ENCODE results near the gene CFAP77.

Gene CFAP77

DNA sequence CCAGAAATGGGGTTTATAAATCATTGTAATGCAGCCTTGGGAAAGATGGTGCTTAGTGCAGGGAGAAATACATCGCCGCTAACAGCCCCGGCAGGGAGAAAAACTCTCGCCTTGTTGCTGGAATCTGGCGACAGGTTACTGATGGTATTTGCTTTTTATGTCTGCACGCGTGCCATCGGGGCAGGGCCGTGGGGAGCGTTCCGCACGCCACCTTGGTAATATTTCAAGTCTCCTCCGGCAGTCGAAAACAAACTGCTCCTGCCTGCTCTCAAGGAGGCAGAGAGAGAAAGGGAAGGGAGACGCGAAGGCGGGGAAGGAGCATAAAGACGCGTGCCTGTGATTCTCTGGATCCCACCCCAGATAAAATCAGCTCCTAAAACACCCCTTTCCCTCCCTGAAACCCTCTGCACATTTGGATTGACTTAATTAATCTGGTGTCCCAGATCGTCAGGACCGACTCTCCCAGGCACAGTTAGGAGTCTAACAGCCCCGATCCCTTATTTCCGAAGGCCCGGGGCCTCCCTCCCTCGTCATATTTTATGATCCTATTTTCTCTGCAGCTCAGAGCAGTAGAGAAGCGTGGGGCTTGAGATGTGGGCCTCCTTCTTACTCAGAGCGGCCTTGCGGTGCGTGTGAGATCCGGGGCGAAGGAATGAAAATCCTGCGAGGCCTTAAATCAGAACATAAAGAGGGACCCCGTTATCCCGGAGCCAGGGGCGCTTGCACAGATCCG lies 47.7 kb downstream of the CFAP77 start:
- no peak for DNase-seq

DNA sequence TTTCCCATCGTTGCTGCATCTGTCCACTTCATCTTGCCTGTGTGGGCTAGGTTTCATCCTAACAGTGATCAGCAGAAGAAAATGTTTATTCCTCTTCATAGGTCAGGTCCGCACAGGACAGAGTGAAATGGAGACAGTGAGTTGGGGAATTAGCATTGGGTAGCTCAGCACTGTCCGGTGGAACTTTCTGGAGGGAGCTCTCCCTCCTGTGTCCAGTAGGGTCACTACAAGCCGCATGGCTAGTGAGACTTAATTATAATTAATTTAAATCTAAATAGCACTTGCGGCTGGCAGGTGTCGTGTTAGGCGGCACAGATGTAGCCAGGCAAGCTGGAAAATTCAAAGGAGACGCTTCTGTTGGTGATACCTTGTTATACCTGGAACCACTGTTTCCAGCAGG lies 48.4 kb downstream of the CFAP77 start:
- DNase-seq = no peak

DNA sequence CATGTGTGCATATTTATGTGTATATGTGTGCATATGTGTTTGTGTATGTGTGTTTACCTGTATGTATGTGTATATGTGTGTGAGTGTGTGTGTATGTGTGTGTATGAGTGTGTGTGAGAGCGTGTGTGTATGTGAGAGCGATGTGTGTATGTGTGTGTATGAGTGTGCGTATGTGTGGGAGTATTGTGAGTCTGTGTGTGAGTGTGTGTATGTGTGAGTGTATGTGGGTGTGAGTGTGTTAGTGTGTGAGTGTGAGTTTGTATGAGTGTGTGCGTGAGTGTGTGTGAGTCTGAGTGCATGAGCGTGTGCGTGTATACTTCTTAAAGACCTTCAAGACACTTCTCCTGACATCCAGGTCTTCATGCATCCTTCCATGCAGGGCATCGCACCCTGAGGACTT lies 49.6 kb downstream of the CFAP77 start:
- no peak for DNase-seq

DNA sequence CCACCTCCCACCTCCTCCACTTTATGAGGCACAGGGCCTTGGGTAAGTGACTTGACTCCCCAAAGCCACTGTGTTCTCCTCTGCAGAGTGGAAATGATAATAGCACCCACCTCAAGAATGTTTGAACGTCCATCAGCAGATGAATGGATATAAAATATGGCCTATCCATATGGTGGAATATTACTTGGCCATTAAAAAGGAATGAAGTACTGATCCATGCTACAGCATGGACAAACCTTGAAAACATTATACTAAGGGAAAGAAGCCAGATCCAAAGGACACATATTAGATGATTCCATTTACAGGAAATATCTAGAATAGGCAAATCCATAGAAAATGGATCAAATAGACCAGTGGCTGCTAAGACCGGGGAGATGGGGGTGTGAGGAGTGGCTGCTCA lies 50.2 kb downstream of the CFAP77 start:
- DNase-seq = no peak

DNA sequence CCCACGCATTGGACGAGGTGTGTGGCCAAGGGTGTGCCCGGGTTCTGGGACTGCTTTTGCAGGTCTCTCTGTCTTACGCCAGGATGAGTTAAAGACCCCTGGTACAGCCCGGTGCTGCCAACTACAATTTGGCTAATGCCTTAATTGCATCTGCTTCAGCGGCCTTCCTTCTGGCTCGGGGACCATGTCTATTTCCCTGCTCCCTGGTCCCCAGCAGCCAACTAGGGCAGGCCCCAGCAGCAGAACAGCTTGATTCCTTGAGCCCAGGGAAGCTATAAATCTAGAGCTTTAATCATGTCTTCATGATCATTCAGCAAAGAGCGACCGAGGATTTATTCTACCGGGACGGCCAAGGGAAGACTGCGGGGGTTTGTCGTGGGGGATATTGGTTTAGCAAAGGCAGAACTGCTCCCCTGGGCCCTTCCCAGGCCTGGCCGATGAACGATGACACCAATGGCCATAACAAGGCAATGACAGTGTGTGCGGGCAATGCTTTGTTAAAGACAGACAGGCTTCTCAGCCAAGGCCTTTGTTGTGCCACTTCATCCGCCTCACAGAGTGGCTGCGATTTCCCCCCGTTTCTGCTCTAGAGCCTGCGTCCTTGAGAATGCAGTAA lies 51.4 kb downstream of the CFAP77 start:
- no peak for DNase-seq

DNA sequence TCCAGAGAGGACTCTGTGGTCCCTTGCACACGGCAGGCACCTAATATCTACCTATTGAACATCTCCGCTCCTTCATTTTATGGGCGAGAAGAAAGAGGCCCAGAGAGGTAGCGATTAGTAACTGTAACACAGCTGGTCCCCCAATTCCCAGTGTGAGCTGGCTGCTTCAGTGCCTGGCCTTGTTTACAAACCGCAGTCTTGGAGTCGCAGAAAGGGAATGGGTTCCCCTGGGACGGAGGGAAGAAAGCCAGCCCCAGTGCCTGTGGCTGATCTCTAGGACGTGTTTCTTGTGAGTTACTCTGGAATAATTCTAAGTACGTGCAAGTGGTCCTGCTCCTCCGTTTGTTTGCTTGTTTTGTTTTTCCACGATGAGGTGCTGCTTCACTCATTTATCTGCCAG lies 52.0 kb downstream of the CFAP77 start:
- no peak for DNase-seq

DNA sequence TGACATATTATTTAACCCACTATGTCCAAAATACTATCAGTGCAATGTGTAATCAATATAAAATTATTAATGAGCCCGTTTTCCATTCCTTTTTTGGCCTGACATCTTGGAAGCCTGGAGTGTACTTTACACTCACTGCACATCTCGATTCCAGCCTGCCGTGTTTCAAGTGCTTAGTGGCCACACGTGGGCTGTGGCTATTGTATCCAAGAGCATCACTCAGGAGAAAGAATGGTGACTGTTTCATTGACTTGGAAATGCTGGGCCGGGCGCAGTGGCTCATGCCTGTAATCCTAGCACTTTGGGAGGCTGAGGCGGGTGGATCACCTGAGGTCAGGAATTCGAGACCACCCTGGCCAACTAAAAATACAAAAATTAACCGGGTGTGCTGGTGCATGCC lies 54.5 kb downstream of the CFAP77 start:
- DNase-seq = no peak

DNA sequence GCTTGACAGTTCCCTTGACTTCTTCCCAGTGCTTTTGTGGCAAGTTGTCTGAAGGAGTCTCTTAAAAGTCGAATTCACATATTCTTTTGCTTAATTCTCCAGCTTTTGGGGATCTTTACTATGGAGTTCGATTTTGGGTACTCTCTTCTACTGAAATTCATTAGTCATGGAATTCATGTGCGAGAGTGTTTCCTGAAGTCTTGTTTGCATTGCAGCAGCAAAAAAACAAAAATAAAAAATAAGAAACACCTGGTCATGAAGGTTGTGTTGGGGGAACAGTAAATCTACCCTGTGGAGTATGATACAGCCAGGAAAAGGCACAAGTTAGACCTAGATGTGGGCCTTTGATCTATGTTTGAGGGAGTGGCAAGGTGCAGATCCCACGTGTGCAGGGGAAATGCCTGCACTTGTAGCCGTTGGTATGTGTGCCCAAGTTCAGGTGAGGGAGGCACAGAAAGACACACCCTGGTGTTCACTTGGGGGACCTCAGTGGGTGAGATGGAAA lies 55.2 kb downstream of the CFAP77 start:
- no peak for DNase-seq

DNA sequence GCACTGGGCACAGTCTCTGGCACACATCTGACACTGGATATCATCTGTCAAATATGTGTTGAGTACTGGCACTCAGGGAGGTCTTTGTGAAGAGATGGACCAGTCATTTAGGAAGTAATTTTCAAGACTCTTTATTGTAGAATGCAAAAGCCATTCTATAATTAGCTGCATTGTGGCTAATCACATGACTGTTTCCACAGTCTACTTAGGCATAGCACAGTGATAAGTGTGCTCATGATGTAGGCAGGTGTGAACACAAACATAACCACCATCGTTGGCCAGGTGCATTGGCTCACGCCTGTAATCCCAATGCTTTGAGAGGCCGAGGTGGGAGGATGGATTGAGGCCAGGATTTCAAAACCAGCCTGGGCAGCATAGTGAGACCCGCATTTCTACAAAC lies 62.2 kb downstream of the CFAP77 start:
- peak; percentile 95 for DNase-seq

DNA sequence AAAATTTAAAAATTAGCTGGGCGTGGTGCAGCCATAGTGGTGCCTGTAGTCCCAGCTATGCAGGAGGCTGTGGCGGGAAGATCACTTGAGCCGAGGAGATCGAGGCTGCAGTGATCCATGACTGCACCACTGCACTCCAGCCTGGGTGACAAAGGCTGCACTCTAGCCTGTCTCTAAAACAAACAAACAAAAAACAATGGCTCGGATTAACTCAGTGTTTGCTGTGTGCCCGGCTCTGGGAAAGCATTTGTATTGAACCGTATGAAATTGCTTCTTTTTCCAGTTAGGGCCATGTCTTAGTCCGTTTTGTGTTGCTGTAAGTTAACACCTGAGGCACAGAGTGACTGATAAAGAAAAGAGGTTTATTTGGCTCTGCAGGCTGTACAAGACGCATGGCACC lies 62.6 kb downstream of the CFAP77 start:
- DNase-seq = peak; percentile 82

DNA sequence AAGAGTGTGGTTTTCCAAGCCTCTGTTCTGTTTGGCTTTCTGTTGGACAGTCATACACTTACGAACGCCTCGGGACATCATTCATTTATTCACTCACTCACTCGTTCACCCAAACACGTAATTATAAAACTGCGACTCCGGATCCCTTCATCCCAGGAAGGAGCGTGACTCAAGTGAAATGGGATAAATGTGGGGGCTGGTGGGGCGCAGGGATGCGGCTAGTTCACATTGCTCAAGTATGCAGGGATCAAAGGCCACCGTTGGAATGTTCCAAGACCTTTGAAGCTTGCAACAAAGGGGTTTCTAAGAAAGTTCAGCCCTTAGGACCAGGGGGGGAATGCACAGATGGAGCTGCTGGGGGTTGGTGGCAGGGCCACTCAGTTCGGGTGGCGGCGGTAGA lies 64.2 kb downstream of the CFAP77 start:
- DNase-seq = no peak

DNA sequence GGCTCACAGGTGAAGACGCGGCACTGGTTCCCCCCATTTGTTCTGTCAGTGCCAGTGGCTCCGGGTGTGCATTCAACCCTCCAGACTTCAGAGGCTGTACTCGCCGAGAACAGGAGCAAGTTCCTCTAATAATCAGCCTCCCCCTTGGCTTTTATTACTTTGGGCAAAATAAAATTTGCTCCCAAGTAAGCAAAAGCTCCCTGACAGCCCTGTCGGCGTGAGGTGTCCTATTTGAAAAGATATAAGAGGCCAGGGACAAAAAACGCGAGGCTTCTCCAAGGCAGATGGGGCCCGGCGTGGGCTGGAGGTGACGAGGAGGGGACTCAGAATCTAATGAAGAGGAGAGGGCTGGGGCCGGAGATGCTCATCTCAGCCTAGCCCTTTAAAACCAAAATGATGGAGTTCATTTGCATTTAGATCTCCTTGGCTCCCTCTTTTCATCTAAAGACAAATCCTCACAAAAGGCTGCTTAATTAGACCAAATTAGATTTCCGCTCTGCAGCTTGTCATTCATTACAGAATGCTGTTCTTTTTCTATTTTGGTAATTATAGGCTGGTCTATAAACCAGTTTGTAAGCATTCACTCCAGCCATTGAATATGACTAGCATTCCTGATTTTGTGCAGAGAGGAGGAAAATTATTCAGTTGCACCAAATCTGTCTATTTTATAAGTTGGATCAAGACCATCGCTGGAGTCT lies 68.5 kb downstream of the CFAP77 start:
- DNase-seq = no peak

DNA sequence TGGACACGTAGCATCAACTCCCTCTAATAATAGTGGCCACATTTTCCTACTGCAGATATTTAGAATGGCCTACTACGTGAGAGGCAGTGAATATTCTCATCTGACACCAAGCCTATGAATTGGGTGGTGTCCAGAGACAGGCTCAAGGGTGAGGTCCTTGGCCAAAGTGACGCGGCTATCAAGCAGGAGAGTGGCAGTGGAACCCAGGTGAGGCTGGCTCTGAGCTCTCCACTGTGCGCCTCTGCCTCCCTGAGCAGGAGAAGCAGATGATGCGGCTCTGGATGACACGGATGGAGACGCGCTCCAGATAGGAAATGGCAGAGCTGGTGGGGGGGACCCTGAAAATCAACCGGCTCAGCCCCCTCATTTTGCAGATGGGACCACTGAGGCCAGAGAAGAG lies 69.7 kb downstream of the CFAP77 start:
- no peak for DNase-seq

DNA sequence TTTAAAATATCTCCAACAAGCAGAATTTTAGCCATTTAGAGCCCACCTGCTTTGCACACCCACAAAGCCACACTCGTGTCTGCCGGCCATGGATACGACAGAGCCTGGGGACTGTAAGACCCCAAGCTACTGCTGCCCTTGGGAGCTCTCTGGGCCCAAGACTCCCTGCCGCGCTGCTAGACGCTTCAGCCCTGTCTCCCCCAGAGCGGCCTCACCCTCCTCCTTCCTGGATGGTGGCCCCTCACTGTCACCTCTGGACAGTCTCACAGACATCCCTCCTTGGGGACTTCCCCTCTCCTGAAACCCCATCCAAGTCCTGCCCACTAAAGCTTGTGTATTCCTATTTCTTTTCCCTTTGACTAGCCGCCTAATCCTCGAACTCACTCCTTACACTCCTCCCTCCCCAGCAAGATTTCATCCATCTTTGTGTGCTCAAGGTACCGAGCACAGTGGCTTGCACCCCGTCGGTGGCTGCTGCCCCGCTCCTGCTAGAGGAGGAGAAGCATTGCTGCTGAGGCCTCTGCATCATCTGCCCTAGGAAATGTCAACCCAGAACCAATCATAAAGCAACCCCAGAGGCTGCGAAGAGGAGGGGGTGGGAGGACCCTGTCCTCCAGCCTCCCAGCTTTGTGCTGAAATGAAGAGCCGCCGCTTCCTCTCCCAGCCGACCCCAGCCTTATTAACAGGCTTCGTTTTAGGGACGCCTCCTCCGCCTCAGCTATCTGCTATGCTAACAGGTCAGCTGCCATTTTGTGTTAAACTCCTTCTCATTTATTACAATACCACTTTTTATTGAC lies 71.2 kb downstream of the CFAP77 start:
- DNase-seq = no peak

DNA sequence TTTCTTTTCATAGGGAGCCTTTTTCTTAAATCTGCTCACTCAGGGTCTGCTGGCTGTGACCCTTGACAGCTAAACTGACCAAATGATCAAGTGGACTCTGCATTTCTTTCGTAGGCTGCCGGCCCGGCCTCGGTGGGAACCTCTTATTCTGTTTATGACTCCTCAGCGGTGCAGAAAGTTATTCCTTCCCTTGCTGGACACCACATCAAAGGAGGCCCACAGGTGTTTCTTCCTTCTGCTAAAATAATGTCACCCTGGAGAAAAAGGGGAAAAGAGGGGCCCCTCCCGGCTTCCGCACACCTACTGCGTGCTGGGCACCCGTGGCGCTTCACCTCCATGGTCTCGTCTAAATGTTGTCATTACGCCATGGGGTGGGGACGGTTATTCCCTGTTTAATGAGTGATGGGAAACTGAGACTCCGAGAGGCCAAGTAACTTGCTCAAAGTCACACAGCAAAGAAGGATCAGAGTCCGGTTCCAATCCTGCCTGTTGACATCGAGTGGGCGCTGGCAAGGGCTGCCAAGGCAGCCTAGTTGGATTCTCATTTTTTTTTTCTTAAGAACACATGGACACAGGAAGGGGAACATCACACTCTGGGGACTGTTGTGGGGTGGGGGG lies 72.3 kb downstream of the CFAP77 start:
- no peak for DNase-seq

DNA sequence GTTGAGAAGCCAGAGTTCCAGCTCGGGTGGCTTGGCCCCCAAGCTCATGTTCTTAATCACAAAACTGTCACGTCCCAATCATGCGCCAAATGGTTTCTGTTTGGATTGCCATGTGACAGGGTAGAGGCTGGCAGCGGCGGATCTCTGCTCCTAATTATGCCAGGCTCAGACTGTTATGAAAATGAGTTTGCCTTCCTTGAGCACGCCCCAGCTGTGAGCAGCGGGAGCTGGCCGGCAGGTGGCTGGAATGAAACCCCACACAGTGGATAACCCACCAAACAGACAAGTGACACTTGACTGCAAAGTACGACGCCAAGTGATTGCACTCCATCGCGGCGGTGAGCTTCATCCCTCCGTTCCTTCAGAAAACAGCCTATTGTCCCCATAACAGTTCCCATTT lies 75.4 kb downstream of the CFAP77 start:
- DNase-seq = no peak

DNA sequence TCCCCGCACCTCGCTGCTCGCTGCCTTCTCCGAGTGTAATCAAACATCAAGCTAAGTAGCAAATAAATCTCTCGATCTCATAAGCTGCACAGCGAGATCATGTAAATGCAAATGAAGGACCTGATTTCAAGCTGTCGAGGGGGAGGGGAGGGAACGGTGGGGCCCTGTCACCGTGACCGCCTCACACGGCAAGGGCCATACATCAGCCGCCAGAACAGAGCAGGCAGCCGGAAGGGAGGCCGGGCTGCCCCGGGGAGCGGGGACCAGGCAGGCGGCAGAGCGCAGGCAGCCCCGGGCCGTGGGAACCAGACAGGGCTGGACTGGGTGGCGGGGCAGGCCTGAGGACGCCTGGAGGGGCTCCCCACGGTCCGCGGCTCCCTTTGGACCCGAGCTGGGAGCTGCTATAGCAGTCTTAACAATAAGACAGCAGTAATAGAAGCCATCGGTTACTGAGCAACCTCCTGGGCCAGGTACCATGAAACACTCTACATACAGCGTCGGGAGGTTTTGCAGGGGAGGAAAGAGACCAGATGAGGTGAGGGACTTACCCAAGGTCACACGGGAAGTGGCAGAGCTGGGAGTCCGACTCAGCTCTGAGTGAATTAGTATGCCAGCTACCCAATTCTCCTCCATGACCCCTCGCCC lies 76.8 kb downstream of the CFAP77 start:
- DNase-seq = no peak

DNA sequence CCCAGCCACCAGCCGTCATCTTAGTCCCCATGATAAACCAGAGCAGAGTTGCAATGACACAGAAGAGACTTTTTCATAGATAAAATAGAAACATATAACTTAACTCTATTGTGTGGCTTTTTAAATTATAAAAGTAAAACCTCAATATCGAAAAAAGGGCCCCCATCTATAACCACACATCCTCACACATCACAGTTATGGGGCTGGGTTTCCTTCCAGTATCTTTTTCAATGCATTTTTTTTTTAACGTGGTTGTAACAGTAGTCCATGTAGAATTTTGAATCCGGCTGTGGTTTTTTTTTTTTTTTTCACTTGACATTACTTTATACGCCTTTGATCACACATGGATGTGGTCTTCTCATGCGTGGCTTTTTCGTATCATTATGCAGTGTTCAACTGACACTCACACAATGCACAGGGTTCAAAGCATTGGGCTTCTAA lies 77.4 kb downstream of the CFAP77 start:
- DNase-seq = no peak

DNA sequence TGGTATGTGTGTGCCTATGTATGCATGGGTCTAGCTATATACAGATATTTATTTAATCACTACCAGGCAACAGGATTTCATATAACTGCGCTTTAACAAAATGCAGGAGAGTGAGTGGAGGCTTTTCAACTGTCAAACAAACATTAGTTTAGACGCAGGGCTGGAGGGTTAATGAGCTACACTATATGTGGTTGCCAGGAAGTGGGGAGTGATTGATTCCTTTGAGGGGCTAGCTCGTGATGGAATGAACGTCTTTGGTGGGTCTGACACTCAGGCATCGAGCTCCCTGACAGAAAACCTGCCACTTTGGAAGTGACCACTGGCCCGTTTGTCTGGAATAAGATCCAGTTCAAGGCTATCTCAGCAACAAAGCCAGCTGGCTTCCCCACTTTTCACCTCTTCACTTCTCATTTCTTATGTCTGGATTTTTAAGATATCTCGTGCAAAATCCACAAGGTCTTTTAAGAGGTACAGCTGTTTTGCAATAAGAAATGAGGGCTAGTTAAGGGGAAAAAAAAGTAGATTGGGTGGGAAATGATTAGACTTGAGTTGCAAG lies 78.0 kb downstream of the CFAP77 start:
- no peak for DNase-seq

DNA sequence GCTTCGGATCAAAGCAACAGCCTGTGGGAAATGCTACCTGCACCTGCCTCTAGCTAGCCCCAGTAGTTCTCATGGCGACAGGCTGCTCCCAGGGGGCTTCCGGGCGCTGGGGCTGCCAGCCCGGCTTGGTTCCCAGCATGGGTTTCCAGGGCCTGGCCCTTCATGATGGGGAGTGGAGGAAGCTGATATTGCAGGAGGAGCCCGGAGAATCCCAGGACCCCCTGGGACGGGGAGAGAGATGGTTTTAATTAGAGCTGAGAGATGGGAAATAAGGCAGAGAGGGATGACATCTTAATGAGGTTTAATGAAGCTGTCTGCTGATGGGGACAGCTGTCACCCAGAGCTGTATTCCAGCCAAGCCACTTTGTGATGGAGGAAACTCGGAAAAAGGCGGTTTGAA lies 78.6 kb downstream of the CFAP77 start:
- DNase-seq = peak; percentile 72

DNA sequence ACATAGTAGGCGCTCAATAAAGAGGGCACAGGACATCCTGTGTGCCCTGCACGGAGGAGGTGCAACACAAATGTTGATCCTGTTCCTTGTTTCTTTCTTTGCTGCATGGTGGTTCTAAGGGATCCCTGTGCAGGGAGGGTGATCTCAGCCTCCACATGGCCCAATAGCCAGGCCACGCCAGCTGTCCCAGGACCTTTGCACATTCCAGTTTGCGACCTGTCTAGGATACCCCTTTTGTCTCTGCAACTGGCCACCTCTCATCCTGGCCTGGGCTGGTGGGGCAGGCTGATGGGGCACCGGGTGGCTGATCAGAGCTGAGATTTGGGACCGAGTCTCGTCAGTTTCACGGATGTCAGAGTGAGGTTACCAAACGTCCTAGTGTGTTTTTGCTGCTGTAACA lies 79.5 kb downstream of the CFAP77 start:
- DNase-seq = no peak

DNA sequence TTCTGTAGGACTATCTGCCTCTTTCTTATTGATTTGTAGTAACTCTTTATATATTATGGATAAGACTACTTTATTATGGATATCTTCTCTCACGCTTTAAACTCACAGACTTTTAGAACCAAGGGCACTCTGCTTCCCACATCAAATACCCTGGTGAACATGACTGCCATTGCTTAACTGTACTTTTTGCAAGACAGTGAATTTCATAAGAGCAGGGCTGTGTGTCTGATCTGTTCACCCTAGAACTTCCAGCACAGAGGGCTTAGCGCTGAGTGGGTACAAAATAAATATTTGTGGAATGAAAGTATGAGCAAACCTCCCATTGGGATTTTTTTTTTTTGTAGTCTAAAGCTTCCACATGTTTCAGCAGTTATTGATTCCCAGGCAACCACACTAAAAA lies 84.8 kb downstream of the CFAP77 start:
- no peak for DNase-seq

All from NCI-H345 (cell line).